ENCODE data around the gene CCM2L. TPM values are rescaled to one million over a fixed set of nuclear protein-coding genes. Genes with fewer than 3 reads are reported as not detected.

The CCM2L gene
- total RNA-seq, 1 donor from 2014 or later = not detected

- peaks cover 53% of the 10 kb centered on the region for H3K27me3 Mint-ChIP-seq (ENCODE audit: low read depth)
- H3K36me3 Mint-ChIP-seq (ENCODE audit: low read depth) = peaks cover 1% of the 10 kb centered on the region
- H3K27ac Mint-ChIP-seq (ENCODE audit: unreplicated experiment) = no peak overlapping the region
- no peaks in the 10 kb centered on the region for H3K9me3 Mint-ChIP-seq (ENCODE audit: low read depth)
- no peaks in the 10 kb centered on the region for H3K4me1 Mint-ChIP-seq (ENCODE audit: low read depth)
- no peak overlapping the region for H3K4me3 Mint-ChIP-seq (ENCODE audit: unreplicated experiment)
- DNase-seq (ENCODE audit: low spot score) = no peak
- TF ChIP-seq, protein P1, sequence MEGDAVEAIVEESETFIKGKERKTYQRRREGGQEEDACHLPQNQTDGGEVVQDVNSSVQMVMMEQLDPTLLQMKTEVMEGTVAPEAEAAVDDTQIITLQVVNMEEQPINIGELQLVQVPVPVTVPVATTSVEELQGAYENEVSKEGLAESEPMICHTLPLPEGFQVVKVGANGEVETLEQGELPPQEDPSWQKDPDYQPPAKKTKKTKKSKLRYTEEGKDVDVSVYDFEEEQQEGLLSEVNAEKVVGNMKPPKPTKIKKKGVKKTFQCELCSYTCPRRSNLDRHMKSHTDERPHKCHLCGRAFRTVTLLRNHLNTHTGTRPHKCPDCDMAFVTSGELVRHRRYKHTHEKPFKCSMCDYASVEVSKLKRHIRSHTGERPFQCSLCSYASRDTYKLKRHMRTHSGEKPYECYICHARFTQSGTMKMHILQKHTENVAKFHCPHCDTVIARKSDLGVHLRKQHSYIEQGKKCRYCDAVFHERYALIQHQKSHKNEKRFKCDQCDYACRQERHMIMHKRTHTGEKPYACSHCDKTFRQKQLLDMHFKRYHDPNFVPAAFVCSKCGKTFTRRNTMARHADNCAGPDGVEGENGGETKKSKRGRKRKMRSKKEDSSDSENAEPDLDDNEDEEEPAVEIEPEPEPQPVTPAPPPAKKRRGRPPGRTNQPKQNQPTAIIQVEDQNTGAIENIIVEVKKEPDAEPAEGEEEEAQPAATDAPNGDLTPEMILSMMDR (IDR thresholded peaks at IDR 0.05) = no peak
These were observed 18.2 kb upstream of the CCM2L start for GRCh38 chr20:31992086-31992485.

- no peak overlapping the region for H3K4me3 Mint-ChIP-seq (ENCODE audit: unreplicated experiment)
- no peaks in the 10 kb centered on the region for H3K9me3 Mint-ChIP-seq (ENCODE audit: low read depth)
- no peak overlapping the region for H3K27ac Mint-ChIP-seq (ENCODE audit: unreplicated experiment)
- H3K27me3 Mint-ChIP-seq (ENCODE audit: low read depth) = peaks cover 66% of the 10 kb centered on the region
- peaks cover 3% of the 10 kb centered on the region for H3K36me3 Mint-ChIP-seq (ENCODE audit: low read depth)
- no peaks in the 10 kb centered on the region for H3K4me1 Mint-ChIP-seq (ENCODE audit: low read depth)
- no peak for DNase-seq (ENCODE audit: low spot score)
- TF ChIP-seq, protein P1 (IDR thresholded peaks at IDR 0.05) = no peak
These were observed 13.2 kb upstream of the CCM2L start for GRCh38 chr20:31996996-31997395.

DNA sequence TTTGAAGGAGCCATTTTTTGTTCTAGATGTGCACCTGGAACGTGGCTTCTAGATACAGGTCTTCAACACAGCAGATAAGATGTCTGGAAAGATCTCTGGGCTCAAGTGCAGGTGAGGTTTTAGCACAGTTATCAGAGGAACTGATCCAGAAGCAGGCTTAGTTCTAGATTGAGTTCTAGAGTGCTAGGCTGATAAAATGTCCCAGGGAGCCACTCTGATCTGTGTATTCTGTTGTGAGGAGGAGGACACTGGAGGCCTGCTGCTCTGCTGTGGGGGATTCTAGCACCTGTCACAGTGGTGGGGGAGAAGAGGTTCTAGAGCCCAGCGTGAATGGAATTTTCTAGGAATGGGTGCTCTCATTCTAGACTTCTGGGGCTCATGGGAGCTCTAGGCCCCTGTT lies 12.0 kb upstream of the CCM2L start:
- Mint-ChIP-seq H3K4me1 (ENCODE audit: low read depth) (no peaks in the 10 kb centered on the region), H3K4me3 (ENCODE audit: unreplicated experiment) (no peak overlapping the region), H3K36me3 (ENCODE audit: low read depth) (peaks cover 3% of the 10 kb centered on the region), H3K9me3 (ENCODE audit: low read depth) (no peaks in the 10 kb centered on the region), H3K27ac (ENCODE audit: unreplicated experiment) (no peak overlapping the region), H3K27me3 (ENCODE audit: low read depth) (peaks cover 56% of the 10 kb centered on the region)
- DNase-seq (ENCODE audit: low spot score) = no peak
- TF ChIP-seq, protein P1 (IDR thresholded peaks at IDR 0.05) = no peak

- Mint-ChIP-seq H3K9me3 (ENCODE audit: low read depth) (no peaks in the 10 kb centered on the region), H3K27me3 (ENCODE audit: low read depth) (peaks cover 17% of the 10 kb centered on the region), H3K36me3 (ENCODE audit: low read depth) (peaks cover under 1% of the 10 kb centered on the region), H3K27ac (ENCODE audit: unreplicated experiment) (no peak overlapping the region), H3K4me1 (ENCODE audit: low read depth) (peaks cover 11% of the 10 kb centered on the region), H3K4me3 (ENCODE audit: unreplicated experiment) (no peak overlapping the region)
- TF ChIP-seq, protein P1 (IDR thresholded peaks at IDR 0.05) = no peak
- no peak for DNase-seq (ENCODE audit: low spot score)
These were observed 6.9 kb upstream of the CCM2L start for GRCh38 chr20:32003325-32003724.

GRCh38 chr20:32004963-32005362 lies 5.3 kb upstream of the CCM2L start:
- Mint-ChIP-seq H3K36me3 (ENCODE audit: low read depth) (no peaks in the 10 kb centered on the region), H3K4me3 (ENCODE audit: unreplicated experiment) (no peak overlapping the region), H3K4me1 (ENCODE audit: low read depth) (peaks cover 11% of the 10 kb centered on the region), H3K27me3 (ENCODE audit: low read depth) (peaks cover 15% of the 10 kb centered on the region), H3K9me3 (ENCODE audit: low read depth) (no peaks in the 10 kb centered on the region), H3K27ac (ENCODE audit: unreplicated experiment) (no peak overlapping the region)
- TF ChIP-seq, protein P1 (IDR thresholded peaks at IDR 0.05) = no peak
- no peak for DNase-seq (ENCODE audit: low spot score)

Data from chondrocyte (in vitro differentiated cells).